Measurements from ENCODE around the gene MACROD1.

MACROD1 gene

DNA sequence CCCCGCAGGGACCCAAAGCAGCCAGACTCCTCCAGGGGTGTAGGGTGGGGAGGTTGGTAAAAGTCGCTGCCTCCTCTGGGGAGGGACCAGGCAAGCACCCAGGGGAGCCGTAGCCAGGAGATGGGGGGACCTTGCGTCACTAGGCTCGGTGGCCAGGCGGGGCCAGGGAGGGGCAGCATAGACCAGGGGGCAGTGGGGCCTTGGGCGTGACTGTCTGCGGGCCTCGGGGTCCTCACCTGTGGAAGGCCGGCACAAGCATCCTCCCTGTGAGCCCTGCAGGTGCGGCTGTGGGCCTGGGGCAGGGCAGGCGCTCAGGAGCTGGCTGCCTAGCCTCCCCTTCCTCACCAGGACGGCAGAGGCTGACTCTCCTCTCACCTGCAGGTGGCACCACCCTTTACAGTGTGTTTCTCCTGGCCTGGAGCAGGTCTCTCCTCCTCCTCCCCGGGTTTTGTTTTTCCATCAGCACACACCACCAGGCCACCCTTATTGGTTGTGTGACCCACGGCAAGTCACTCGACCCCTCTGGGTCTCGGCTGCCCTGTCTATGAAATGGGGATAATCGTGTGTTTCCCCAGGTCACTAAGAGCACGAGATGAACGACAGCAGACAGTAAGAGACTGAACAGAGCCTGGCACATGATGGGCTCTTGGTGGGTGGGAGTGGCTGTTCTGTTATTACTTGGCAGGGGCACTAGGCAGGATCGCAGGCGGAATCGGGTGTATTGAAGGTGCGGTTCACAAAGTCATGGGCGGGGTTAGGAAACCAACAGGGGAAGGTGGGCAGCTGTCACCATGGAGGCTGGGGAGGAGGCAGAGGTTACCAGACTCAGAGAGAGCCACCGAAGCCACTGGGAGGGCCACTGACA lies 77.5 kb downstream of the MACROD1 start:
- Histone ChIP-seq H3K4me3 (ENCODE audit: low read depth in 1 of 5, low read length in 5 of 5) (no peak overlapping the region), H3K9me3 (ENCODE audit: control insufficient read depth in 5 of 5, low read length in 5 of 5) (no peaks in the 10 kb centered on the region), H3K36me3 (ENCODE audit: control insufficient read depth in 5 of 5, insufficient read depth in 5 of 5, low read length in 5 of 5) (no peaks in the 10 kb centered on the region), H3K4me1 (ENCODE audit: control insufficient read depth in 5 of 5, insufficient read depth in 5 of 5, low read length in 5 of 5) (peaks cover 2 to 43% (median 36%) of the 10 kb centered on the region in 5 donors), H3K27ac (ENCODE audit: low read depth, low read length) (no peak overlapping the region), H3K27me3 (ENCODE audit: control insufficient read depth in 5 of 5, insufficient read depth in 4 of 5, low read length in 5 of 5) (no peaks in the 10 kb centered on the region), H3K9ac (ENCODE audit: low read length in 5 of 5) (no peak overlapping the region)

DNA sequence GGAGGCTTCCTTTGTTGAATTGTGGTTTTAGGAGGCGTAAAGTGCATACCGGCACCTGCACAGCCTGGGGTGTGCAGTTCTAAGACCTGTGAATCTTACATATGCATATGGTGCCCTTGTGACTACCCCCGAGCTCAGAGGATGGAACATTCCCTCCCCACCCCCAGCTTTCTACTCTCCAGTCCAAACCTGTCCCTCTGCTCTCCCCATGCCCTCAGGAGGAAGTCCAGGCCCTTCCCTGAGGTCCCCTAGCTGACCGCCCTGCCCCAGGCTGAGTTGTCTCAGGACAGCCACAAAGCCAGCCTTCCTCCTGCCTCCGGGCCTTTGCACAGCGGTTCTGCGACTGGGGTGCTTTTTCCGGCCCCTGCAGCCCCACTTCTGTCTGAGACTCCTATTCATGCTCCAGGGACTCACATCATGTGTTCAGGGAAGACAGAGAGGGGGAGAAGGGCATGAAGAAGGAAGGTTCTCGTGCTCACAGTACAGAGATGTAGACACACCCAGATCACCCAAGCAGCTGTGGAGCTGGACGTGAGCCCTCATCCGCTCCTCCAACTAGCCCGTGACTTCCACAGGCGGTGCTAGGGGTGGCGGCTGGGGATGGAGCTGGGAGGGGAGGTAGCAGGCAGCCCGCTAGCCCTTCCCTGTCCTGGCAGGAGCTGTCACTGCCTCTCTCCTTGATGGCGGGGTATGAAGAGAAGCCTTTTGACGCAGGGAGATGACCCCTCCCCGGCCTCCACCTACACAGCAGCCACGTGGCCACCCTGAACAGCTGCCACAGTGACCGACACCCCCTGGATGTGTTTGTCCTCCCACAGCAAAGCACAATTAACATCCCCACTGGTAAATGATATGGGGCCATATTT lies 79.4 kb downstream of the MACROD1 start:
- no peaks in the 10 kb centered on the region for H3K9me3 ChIP-seq (ENCODE audit: control insufficient read depth in 5 of 5, low read length in 5 of 5)
- H3K27ac ChIP-seq (ENCODE audit: low read depth, low read length) = no peak overlapping the region
- no peaks in the 10 kb centered on the region for H3K27me3 ChIP-seq (ENCODE audit: control insufficient read depth in 5 of 5, insufficient read depth in 4 of 5, low read length in 5 of 5)
- H3K4me3 ChIP-seq (ENCODE audit: low read depth in 1 of 5, low read length in 5 of 5) = no peak overlapping the region
- H3K4me1 ChIP-seq (ENCODE audit: control insufficient read depth in 5 of 5, insufficient read depth in 5 of 5, low read length in 5 of 5) = peaks cover 0 to 24% (median 19%) of the 10 kb centered on the region in 5 donors
- no peaks in the 10 kb centered on the region for H3K36me3 ChIP-seq (ENCODE audit: control insufficient read depth in 5 of 5, insufficient read depth in 5 of 5, low read length in 5 of 5)
- H3K9ac ChIP-seq (ENCODE audit: low read length in 5 of 5) = no peak overlapping the region

DNA sequence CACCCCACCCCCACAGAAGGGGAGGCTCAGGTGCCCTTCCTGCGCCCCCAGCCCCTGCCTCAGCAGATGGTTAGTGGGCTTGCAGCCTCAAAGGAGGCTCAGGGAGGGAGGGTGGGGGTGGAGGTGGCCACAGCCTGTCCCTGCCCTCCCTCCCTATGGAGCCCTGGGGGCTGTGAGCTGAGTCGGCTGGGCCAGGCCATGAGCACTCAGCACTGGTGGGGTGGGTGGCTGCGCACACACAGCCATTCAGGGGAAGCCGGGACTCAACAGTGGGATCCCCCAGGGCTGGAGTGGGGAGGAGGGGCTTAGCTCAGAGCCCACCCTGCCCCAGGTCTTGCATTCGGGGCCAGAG lies 80.0 kb downstream of the MACROD1 start:
- H3K27me3 ChIP-seq (ENCODE audit: control insufficient read depth in 5 of 5, insufficient read depth in 4 of 5, low read length in 5 of 5) = no peaks in the 10 kb centered on the region
- H3K4me1 ChIP-seq (ENCODE audit: control insufficient read depth in 5 of 5, insufficient read depth in 5 of 5, low read length in 5 of 5) = peaks cover 0 to 18% (median 13%) of the 10 kb centered on the region in 5 donors
- H3K4me3 ChIP-seq (ENCODE audit: low read depth in 1 of 5, low read length in 5 of 5) = no peak overlapping the region
- H3K9ac ChIP-seq (ENCODE audit: low read length in 5 of 5) = no peak overlapping the region
- no peaks in the 10 kb centered on the region for H3K36me3 ChIP-seq (ENCODE audit: control insufficient read depth in 5 of 5, insufficient read depth in 5 of 5, low read length in 5 of 5)
- H3K27ac ChIP-seq (ENCODE audit: low read depth, low read length) = no peak overlapping the region
- no peaks in the 10 kb centered on the region for H3K9me3 ChIP-seq (ENCODE audit: control insufficient read depth in 5 of 5, low read length in 5 of 5)

DNA sequence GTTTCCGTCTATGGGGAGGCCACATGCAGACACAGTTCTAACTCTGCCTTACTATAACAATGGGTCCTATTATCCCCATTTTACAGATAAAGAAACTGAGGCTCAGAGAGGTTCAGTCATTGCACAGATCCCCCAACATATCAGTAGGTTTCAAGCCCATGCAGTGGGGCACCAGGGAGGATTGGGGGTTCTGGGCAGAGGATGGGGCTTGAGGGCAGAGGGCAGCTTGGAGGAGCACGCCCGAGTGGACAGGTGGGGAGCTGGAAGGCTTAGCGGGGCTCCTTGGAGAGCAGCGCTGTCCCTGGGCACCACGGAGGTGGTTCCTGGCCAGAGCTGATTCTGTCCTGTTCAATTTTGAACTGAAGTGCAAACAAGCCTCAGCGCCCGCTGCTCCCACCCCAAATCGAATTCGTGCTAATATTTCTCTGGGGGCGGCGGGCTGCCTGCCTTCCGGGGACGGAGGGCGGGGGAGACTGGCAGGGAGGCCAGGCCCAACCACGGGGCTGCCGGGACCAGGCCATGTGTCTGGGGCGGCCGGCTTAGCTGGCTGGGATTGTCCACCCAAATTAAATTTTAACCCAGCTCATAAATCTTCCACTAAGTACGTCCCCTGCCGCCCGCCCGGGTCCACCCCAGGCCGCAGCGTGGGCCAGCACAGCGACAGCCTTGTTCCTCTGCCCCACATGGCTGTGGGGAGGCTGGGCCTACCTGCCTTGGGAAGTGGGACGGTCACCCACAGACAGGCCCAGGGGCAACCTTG lies 80.8 kb downstream of the MACROD1 start:
- Histone ChIP-seq H3K9ac (ENCODE audit: low read length in 5 of 5) (no peak overlapping the region), H3K27me3 (ENCODE audit: control insufficient read depth in 5 of 5, insufficient read depth in 4 of 5, low read length in 5 of 5) (no peaks in the 10 kb centered on the region), H3K4me1 (ENCODE audit: control insufficient read depth in 5 of 5, insufficient read depth in 5 of 5, low read length in 5 of 5) (peaks cover 0 to 11% (median 6%) of the 10 kb centered on the region in 5 donors)

DNA sequence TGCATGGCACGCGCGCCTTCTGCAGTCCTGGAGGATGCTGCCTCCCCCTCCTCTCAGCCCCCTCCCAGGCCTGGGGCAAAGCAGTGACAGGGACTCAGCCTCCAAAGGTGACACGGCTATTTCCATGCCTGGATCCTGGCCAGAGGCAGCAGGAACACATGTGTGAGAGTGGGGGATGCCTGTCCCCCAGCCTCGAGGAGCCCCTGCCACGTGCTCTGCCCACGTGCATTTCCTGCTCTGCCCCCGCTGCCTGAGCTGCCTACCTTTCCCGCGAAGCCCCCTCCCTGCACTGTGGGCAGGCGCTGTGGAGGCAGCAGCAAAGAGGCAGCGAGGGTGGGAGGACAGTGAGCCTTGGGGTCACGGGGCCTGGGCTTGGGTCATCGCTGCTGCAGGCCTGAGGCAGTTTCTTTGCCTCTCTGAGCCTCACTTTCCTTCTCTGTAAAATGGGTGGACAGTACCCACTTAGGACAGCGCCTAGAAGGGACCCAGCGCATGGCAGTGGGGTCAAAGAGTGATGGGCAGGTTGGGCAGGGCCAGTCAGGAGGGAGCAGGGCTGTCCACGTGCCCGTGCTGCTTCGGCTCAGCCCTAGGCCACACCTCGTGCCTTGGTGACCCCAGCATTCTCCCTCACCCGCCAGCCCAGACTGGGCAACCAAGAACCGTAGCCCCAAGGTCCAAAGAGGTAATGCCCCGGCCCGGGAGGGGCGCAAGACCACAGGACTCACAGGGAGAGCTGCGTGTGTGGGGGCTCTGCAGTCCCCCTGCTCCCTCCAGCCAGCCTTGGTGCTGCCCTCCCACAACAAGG lies 81.6 kb downstream of the MACROD1 start:
- H3K36me3 ChIP-seq (ENCODE audit: control insufficient read depth in 5 of 5, insufficient read depth in 5 of 5, low read length in 5 of 5) = no peaks in the 10 kb centered on the region
- H3K4me3 ChIP-seq (ENCODE audit: low read depth in 1 of 5, low read length in 5 of 5) = no peak overlapping the region
- no peak overlapping the region for H3K9ac ChIP-seq (ENCODE audit: low read length in 5 of 5)
- H3K27ac ChIP-seq (ENCODE audit: low read depth, low read length) = no peak overlapping the region
- peaks cover 0 to 7% (median 0%) of the 10 kb centered on the region in 5 donors for H3K4me1 ChIP-seq (ENCODE audit: control insufficient read depth in 5 of 5, insufficient read depth in 5 of 5, low read length in 5 of 5)
- H3K9me3 ChIP-seq (ENCODE audit: control insufficient read depth in 5 of 5, low read length in 5 of 5) = no peaks in the 10 kb centered on the region
- H3K27me3 ChIP-seq (ENCODE audit: control insufficient read depth in 5 of 5, insufficient read depth in 4 of 5, low read length in 5 of 5) = no peaks in the 10 kb centered on the region

More for the DNA sequence above, 80.8 kb downstream of the MACROD1 start:
- no peaks in the 10 kb centered on the region for H3K9me3 ChIP-seq (ENCODE audit: control insufficient read depth in 5 of 5, low read length in 5 of 5)
- H3K4me3 ChIP-seq (ENCODE audit: low read depth in 1 of 5, low read length in 5 of 5) = no peak overlapping the region
- H3K36me3 ChIP-seq (ENCODE audit: control insufficient read depth in 5 of 5, insufficient read depth in 5 of 5, low read length in 5 of 5) = no peaks in the 10 kb centered on the region
- H3K27ac ChIP-seq (ENCODE audit: low read depth, low read length) = no peak overlapping the region

DNA sequence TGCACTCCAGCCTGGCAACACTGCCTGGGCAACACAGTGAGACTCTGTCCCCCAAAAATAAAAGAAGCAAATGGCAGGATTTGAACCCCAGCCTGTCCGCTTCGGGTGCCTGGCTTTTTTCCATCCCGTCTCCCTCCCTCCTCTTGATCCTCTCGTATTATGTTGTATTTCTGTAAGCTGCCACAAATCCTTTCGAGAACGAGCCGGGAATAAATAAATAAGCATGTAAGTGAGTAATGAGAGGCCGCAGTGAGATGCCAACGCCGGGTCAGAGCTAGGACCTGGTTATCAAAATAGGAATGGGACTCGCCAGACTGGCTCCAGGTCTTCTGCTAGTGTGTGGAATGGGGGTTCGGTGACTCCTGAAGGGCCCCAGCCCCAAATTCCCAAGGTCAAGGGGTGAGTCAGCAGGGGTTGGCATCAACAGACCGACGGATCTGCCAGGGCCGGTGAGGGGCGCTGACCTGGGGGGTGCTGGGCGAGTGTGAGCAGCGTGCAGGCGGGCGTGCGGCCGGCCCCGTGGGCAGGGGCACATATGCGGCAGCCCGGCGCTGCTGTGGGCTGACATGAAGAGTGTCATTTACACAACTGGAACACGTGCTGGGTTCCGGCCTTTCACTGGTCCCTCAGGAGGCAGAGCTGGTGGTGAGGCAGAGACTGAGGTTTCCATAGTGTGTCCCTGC lies 82.4 kb downstream of the MACROD1 start:
- Histone ChIP-seq H3K4me3 (ENCODE audit: low read depth in 1 of 5, low read length in 5 of 5) (no peak overlapping the region), H3K4me1 (ENCODE audit: control insufficient read depth in 5 of 5, insufficient read depth in 5 of 5, low read length in 5 of 5) (peaks cover 0 to 7% (median 0%) of the 10 kb centered on the region in 5 donors), H3K9me3 (ENCODE audit: control insufficient read depth in 5 of 5, low read length in 5 of 5) (no peaks in the 10 kb centered on the region), H3K9ac (ENCODE audit: low read length in 5 of 5) (no peak overlapping the region), H3K27ac (ENCODE audit: low read depth, low read length) (no peak overlapping the region), H3K27me3 (ENCODE audit: control insufficient read depth in 5 of 5, insufficient read depth in 4 of 5, low read length in 5 of 5) (no peaks in the 10 kb centered on the region), H3K36me3 (ENCODE audit: control insufficient read depth in 5 of 5, insufficient read depth in 5 of 5, low read length in 5 of 5) (no peaks in the 10 kb centered on the region)

DNA sequence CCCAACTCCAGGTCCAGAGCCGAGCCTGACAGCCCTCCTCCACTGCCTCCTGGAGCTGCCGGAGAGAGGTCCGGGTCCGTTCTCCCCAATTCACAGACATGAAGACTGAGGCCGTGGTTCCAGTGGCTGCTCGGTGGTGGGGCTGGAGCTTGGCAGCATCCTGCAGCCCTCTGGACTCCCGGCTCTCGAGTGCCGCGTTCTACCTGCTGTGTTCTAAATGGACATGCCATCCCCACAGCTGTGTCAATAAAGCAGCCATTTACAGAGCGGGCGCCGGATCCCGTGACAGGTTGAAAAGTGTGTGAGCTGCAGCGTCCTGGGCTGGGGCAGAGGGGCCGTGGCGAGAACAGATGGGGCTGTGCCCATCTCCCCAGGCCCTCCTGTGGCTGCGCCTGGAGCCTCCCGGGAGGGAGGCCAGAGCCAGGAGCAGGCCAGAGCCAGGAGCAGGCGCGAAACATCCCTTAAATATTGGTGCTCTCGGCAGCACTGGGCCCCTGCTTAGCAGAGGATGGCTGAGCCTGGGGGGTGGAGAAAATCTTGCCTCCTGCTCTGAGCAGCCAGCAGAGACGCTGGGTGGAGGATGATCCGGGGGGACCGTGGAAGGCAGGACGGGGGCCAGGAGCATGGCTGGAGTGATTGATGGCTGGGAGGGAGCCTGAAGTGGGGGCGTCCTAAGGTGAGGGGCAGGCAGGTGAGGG lies 84.0 kb downstream of the MACROD1 start:
- Histone ChIP-seq H3K4me1 (ENCODE audit: control insufficient read depth in 5 of 5, insufficient read depth in 5 of 5, low read length in 5 of 5) (peaks cover 0 to 5% (median 0%) of the 10 kb centered on the region in 5 donors), H3K27me3 (ENCODE audit: control insufficient read depth in 5 of 5, insufficient read depth in 4 of 5, low read length in 5 of 5) (no peaks in the 10 kb centered on the region), H3K27ac (ENCODE audit: low read depth, low read length) (no peak overlapping the region), H3K4me3 (ENCODE audit: low read depth in 1 of 5, low read length in 5 of 5) (no peak overlapping the region), H3K9ac (ENCODE audit: low read length in 5 of 5) (no peak overlapping the region), H3K9me3 (ENCODE audit: control insufficient read depth in 5 of 5, low read length in 5 of 5) (no peaks in the 10 kb centered on the region), H3K36me3 (ENCODE audit: control insufficient read depth in 5 of 5, insufficient read depth in 5 of 5, low read length in 5 of 5) (no peaks in the 10 kb centered on the region)

DNA sequence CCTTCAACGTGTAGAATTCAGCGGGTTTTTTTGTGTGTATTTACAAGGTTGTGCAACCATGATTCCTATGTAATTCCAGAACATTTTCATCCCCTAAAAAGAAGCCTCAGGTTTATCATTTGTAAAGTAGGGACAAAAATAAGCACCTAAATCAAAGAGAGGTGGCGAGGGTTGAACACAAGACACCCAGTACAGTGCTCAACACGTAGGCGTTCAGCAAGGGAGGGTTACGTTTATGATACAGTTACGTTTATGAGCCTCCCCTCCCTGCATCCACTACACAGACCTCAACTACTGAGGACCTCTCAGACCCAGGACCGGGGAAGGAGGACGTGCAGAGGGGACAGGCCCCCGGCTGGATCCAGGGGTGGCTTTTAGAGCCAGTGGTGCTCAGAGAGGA lies 85.5 kb downstream of the MACROD1 start:
- no peaks in the 10 kb centered on the region for H3K27me3 ChIP-seq (ENCODE audit: control insufficient read depth in 5 of 5, insufficient read depth in 4 of 5, low read length in 5 of 5)
- no peaks in the 10 kb centered on the region for H3K36me3 ChIP-seq (ENCODE audit: control insufficient read depth in 5 of 5, insufficient read depth in 5 of 5, low read length in 5 of 5)
- no peak overlapping the region for H3K27ac ChIP-seq (ENCODE audit: low read depth, low read length)
- no peak overlapping the region for H3K4me3 ChIP-seq (ENCODE audit: low read depth in 1 of 5, low read length in 5 of 5)
- peaks cover 0 to 5% (median 0%) of the 10 kb centered on the region in 5 donors for H3K4me1 ChIP-seq (ENCODE audit: control insufficient read depth in 5 of 5, insufficient read depth in 5 of 5, low read length in 5 of 5)
- no peak overlapping the region for H3K9ac ChIP-seq (ENCODE audit: low read length in 5 of 5)
- H3K9me3 ChIP-seq (ENCODE audit: control insufficient read depth in 5 of 5, low read length in 5 of 5) = no peaks in the 10 kb centered on the region

All from subcutaneous abdominal adipose tissue (tissue), 5 donors.